ENCODE measurements around the gene CEP126. TPM values are rescaled to one million over a fixed set of nuclear protein-coding genes. Genes with fewer than 3 reads are reported as not detected.
"Not testable (repeated sequence)": the region's sequence is repeated elsewhere in the genome, so short reads cannot be mapped to it uniquely, and the experiment has no call there.

Gene CEP126
- total RNA-seq, 1 experiment from 2014 or later = 2.0 TPM

- no peak for TF ChIP-seq REST (IDR thresholded peaks at IDR 0.05; ENCODE audit: low read depth)
- TF ChIP-seq ELF1 (IDR thresholded peaks at IDR 0.05; ENCODE audit: borderline replicate concordance, low read depth) = no peak
- no peak for TF ChIP-seq RAD21 (IDR thresholded peaks at IDR 0.05; ENCODE audit: low read depth)
- no peak for TF ChIP-seq CEBPB (IDR thresholded peaks at IDR 0.05; ENCODE audit: low read depth)
- no peak for TF ChIP-seq EZH2 (IDR thresholded peaks at IDR 0.05)
- TF ChIP-seq MAX (IDR thresholded peaks at IDR 0.05) = no peak
- TF ChIP-seq ZFX (IDR thresholded peaks at IDR 0.05) = no peak
- TF ChIP-seq CTCF (IDR thresholded peaks at IDR 0.05 in 2 of 3, conservative IDR thresholded peaks at IDR 0.05 in 1 of 3; ENCODE audit: borderline replicate concordance in 1 of 3, insufficient read depth in 1 of 3, low read depth in 2 of 3, low read length in 2 of 3) = no peak
- TF ChIP-seq ZBTB33 (IDR thresholded peaks at IDR 0.05; ENCODE audit: extremely low read depth, insufficient replicate concordance, low read length) = no peak
- H3K4me3 ChIP-seq (replicated peaks in 1 of 2; ENCODE audit: low read depth in 1 of 2, low read length in 2 of 2) = no peak overlapping the region
- no peak overlapping the region for H3K9ac ChIP-seq (ENCODE audit: low read length)
- H3K4me2 ChIP-seq (ENCODE audit: low read length) = no peak overlapping the region
- no peaks in the 10 kb centered on the region for H3K9me2 ChIP-seq (ENCODE audit: insufficient read depth)
- no peaks in the 10 kb centered on the region for H4K20me1 ChIP-seq (ENCODE audit: insufficient read depth)
- no peaks in the 10 kb centered on the region for H3K9me3 ChIP-seq (ENCODE audit: control insufficient read depth in 1 of 2, insufficient read depth in 1 of 2, low read depth in 1 of 2, low read length in 2 of 2)
- CTCF ChIA-PET = no interaction called here
- no peaks in the 10 kb centered on the region for H3K27me3 ChIP-seq (ENCODE audit: insufficient read depth, low read length)
- DNase-seq (ENCODE audit: low read depth, low spot score) (no peak), ATAC-seq (no peak)
- H3K36me3 ChIP-seq (ENCODE audit: control insufficient read depth in 1 of 2, insufficient read depth in 2 of 2, low read length in 2 of 2) = no peaks in the 10 kb centered on the region
- intact Hi-C loops (cut with micrococcal nuclease) = no loop called here
- POLR2A ChIA-PET = no interaction called here
- no peak overlapping the region for H2AFZ ChIP-seq (ENCODE audit: low read depth, low read length, poor library complexity, severe bottlenecking)
- H3K27ac ChIP-seq (ENCODE audit: low read depth, low read length) = no peak overlapping the region
- no peaks in the 10 kb centered on the region for H3K4me1 ChIP-seq (ENCODE audit: control insufficient read depth in 1 of 2, insufficient read depth in 2 of 2, low read length in 2 of 2)
- no peaks in the 10 kb centered on the region for H3K79me2 ChIP-seq (ENCODE audit: insufficient read depth, low read length)
- BruUV-seq (replicated peaks) = no TSS peak
- RAD21 ChIA-PET (ENCODE audit: low non-redundant PET in 1 of 2, low total read pairs in 2 of 2, uncharacterized antibody in 2 of 2, unreplicated experiment in 2 of 2) = no interaction called here
These were observed 45.4 kb downstream of the CEP126 start for GRCh38 chr11:101960231-101960630.

- H3K27me3 ChIP-seq (ENCODE audit: insufficient read depth, low read length); H3K9ac ChIP-seq (ENCODE audit: low read length); CTCF ChIA-PET; RAD21 ChIA-PET (ENCODE audit: low non-redundant PET in 1 of 2, low total read pairs in 2 of 2, uncharacterized antibody in 2 of 2, unreplicated experiment in 2 of 2); DNase-seq (ENCODE audit: low read depth, low spot score); BruUV-seq (replicated peaks); H3K79me2 ChIP-seq (ENCODE audit: insufficient read depth, low read length); H3K27ac ChIP-seq (ENCODE audit: low read depth, low read length); H3K4me1 ChIP-seq (ENCODE audit: control insufficient read depth in 1 of 2, insufficient read depth in 2 of 2, low read length in 2 of 2); H2AFZ ChIP-seq (ENCODE audit: low read depth, low read length, poor library complexity, severe bottlenecking); H3K4me2 ChIP-seq (ENCODE audit: low read length); POLR2A ChIA-PET; H3K4me3 ChIP-seq (replicated peaks in 1 of 2; ENCODE audit: low read depth in 1 of 2, low read length in 2 of 2); H3K36me3 ChIP-seq (ENCODE audit: control insufficient read depth in 1 of 2, insufficient read depth in 2 of 2, low read length in 2 of 2); H4K20me1 ChIP-seq (ENCODE audit: insufficient read depth); H3K9me3 ChIP-seq (ENCODE audit: control insufficient read depth in 1 of 2, insufficient read depth in 1 of 2, low read depth in 1 of 2, low read length in 2 of 2); ATAC-seq; intact Hi-C loops (cut with micrococcal nuclease); H3K9me2 ChIP-seq (ENCODE audit: insufficient read depth): not testable (repeated sequence)
These were observed 49.4 kb downstream of the CEP126 start for GRCh38 chr11:101964200-101964599.
